ENCODE data around the gene ARHGAP29.

- TF ChIP-seq, protein P1, sequence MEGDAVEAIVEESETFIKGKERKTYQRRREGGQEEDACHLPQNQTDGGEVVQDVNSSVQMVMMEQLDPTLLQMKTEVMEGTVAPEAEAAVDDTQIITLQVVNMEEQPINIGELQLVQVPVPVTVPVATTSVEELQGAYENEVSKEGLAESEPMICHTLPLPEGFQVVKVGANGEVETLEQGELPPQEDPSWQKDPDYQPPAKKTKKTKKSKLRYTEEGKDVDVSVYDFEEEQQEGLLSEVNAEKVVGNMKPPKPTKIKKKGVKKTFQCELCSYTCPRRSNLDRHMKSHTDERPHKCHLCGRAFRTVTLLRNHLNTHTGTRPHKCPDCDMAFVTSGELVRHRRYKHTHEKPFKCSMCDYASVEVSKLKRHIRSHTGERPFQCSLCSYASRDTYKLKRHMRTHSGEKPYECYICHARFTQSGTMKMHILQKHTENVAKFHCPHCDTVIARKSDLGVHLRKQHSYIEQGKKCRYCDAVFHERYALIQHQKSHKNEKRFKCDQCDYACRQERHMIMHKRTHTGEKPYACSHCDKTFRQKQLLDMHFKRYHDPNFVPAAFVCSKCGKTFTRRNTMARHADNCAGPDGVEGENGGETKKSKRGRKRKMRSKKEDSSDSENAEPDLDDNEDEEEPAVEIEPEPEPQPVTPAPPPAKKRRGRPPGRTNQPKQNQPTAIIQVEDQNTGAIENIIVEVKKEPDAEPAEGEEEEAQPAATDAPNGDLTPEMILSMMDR (IDR thresholded peaks at IDR 0.05), result no peak
- no peak for TF ChIP-seq POLR2A (IDR thresholded peaks at IDR 0.05)
Measured at GRCh38 chr1:94283462-94283861, 46.1 kb upstream of the ARHGAP29 start.

Measured in Peyer's patch (tissue), 4 donors.